ENCODE data around the gene TAS1R3.
A peak's percentile ranks its signal among the peaks of the same experiment; 100 is the strongest.

Gene TAS1R3

GRCh38 chr1:1304331-1305299 is 26.5 kb upstream of the TAS1R3 start:
- DNase-seq (ENCODE audit: low read depth, low spot score) = no peak
- POLR2A ChIA-PET = interaction anchor here (0.6 to 1.3 kb wide), 5 partner anchors 10 to 71 kb away, joined by 3 to 4 read pairs (median 4); partner anchors contain the start of gene AURKAIP1
- TF ChIP-seq CTCF (IDR thresholded peaks at IDR 0.05; ENCODE audit: insufficient read depth, low read length, missing control alignments) = no peak
- CTCF ChIA-PET = interaction anchor here (0.9 to 2.1 kb wide), 7 partner anchors 14 to 183 kb away, joined by 3 to 16 read pairs (median 4); partner anchors contain the start of gene UBE2J2
- H3K4me3 ChIP-seq (ENCODE audit: low read depth, low read length) = peak overlapping the region; percentile 68

GRCh38 chr1:1305300-1306069 is 25.6 kb upstream of the TAS1R3 start:
- peak overlapping the region; percentile 68 for H3K4me3 ChIP-seq (ENCODE audit: low read depth, low read length)
- DNase-seq (ENCODE audit: low read depth, low spot score) = no peak
- CTCF ChIA-PET = interaction anchor here (0.9 to 2.1 kb wide), 7 partner anchors 15 to 183 kb away, joined by 3 to 16 read pairs (median 4); partner anchors contain the start of gene UBE2J2
- TF ChIP-seq CTCF (IDR thresholded peaks at IDR 0.05; ENCODE audit: insufficient read depth, low read length, missing control alignments) = peak; percentile 6
- POLR2A ChIA-PET = interaction anchor here (0.6 to 1.3 kb wide), 5 partner anchors 11 to 70 kb away, joined by 3 to 4 read pairs (median 4); partner anchors contain the start of gene AURKAIP1

- peak overlapping the region; percentile 68 for H3K4me3 ChIP-seq (ENCODE audit: low read depth, low read length)
- CTCF ChIA-PET = interaction anchor here (0.9 to 2.1 kb wide), 3 partner anchors 17 to 184 kb away, joined by 3 to 16 read pairs (median 3); no protein-coding TSS in a partner anchor
- peak; percentile 45 for TF ChIP-seq CTCF (IDR thresholded peaks at IDR 0.05; ENCODE audit: insufficient read depth, low read length, missing control alignments)
- POLR2A ChIA-PET = interaction anchor here (1.3 kb wide), 1 partner anchor 16 kb away, joined by 4 read pairs; no protein-coding TSS in a partner anchor
- no peak for DNase-seq (ENCODE audit: low read depth, low spot score)
Observed at GRCh38 chr1:1306070-1306660, 24.9 kb upstream of the TAS1R3 start.

GRCh38 chr1:1306661-1307260 is 24.3 kb upstream of the TAS1R3 start:
- no peak for DNase-seq (ENCODE audit: low read depth, low spot score)
- POLR2A ChIA-PET = no interaction called here
- CTCF ChIA-PET = interaction anchor here (0.9 kb wide), 1 partner anchor 184 kb away, joined by 3 read pairs; no protein-coding TSS in a partner anchor
- peak overlapping the region; percentile 68 for H3K4me3 ChIP-seq (ENCODE audit: low read depth, low read length)
- no peak for TF ChIP-seq CTCF (IDR thresholded peaks at IDR 0.05; ENCODE audit: insufficient read depth, low read length, missing control alignments)

- POLR2A ChIA-PET = no interaction called here
- CTCF ChIA-PET = interaction anchor here (0.9 kb wide), 1 partner anchor 185 kb away, joined by 3 read pairs; no protein-coding TSS in a partner anchor
- DNase-seq (ENCODE audit: low read depth, low spot score) = no peak
- H3K4me3 ChIP-seq (ENCODE audit: low read depth, low read length) = peak overlapping the region; percentile 68
- TF ChIP-seq CTCF (IDR thresholded peaks at IDR 0.05; ENCODE audit: insufficient read depth, low read length, missing control alignments) = no peak
Observed at GRCh38 chr1:1307261-1307922, 23.7 kb upstream of the TAS1R3 start.

All from AG04449 (cell line).